Measurements from ENCODE around the gene SDK1. TPM values are rescaled to one million over a fixed set of nuclear protein-coding genes. Genes with fewer than 3 reads are reported as not detected.

The SDK1 gene
- total RNA-seq, 2 experiments from 2014 or later: 0.25 to 0.78 TPM

DNA sequence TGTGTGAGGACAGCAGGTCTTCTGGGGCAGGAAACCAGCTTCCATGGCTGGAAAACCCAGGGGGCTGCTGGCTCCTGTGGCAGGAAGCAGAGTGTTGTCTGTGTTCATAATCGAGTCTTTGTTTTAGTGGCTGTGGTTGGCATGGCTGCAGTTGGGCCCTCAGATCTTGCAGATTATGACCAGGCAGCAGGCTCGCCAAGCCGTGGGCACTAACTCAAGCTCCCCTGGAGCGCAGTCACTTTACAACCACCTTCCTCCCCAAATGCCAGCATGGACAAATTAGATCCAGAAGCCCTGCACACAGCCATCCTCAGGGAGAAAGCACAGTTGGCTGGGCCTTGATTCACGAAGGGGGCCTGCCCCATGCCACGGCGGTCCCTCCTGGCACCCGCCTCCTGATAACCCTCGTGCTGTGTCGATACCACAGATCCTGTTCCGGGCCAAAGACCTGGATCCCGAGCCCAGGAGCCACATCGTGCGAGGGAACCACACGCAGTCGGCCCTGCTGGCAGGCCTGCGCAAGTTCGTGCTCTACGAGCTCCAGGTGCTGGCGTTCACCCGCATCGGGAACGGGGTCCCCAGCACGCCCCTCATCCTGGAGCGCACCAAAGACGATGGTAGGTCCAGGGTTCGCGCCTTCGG lies 828.5 kb downstream of the SDK1 start:
- intact Hi-C loops (cut with micrococcal nuclease): no loop called here

GRCh38 chr7:4131063-4131462 lies 830.0 kb downstream of the SDK1 start:
- TF ChIP-seq CTCF (IDR thresholded peaks at IDR 0.05): no peak
- DNase-seq: no peak
- no peak overlapping the region for H3K27ac Mint-ChIP-seq
- no peak overlapping the region for H3K4me3 Mint-ChIP-seq
- H3K27me3 Mint-ChIP-seq: no peaks in the 10 kb centered on the region
- ChIA-PET POLR2A (no interaction called here), CTCF (no interaction called here)
- intact Hi-C loops (cut with micrococcal nuclease): no loop called here
- no peaks in the 10 kb centered on the region for H3K4me1 Mint-ChIP-seq (ENCODE audit: low read depth)
- no peaks in the 10 kb centered on the region for H3K9me3 Mint-ChIP-seq
- H3K36me3 Mint-ChIP-seq (ENCODE audit: low read depth): no peaks in the 10 kb centered on the region
- ATAC-seq: no peak

More for the DNA sequence above, 828.5 kb downstream of the SDK1 start:
- Mint-ChIP-seq H3K4me1 (ENCODE audit: low read depth) (no peaks in the 10 kb centered on the region), H3K4me3 (no peak overlapping the region), H3K9me3 (peaks cover 6% of the 10 kb centered on the region), H3K27ac (no peak overlapping the region), H3K36me3 (ENCODE audit: low read depth) (no peaks in the 10 kb centered on the region), H3K27me3 (peaks cover 8% of the 10 kb centered on the region)
- ChIA-PET POLR2A (no interaction called here), CTCF (no interaction called here)
- DNase-seq: no peak
- no peak for ATAC-seq
- no peak for TF ChIP-seq CTCF (IDR thresholded peaks at IDR 0.05)

DNA sequence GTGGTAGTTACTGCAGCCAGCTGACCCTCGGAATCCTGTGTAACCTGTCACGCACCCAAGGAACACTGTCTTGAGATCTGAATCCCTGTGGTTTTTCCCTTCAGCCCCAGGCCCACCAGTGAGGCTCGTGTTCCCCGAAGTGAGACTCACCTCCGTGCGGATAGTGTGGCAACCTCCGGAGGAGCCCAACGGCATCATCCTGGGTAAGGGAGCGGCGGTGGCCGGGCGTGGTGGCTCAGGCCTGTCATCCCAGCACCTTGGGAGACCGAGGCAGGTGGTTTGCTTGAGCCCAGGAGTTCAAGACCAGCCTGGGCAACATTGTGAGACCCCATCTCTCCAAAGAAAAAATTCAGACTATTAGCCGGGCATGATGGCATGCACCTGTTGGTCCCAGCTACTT lies 831.2 kb downstream of the SDK1 start:
- Mint-ChIP-seq H3K27ac (no peak overlapping the region), H3K27me3 (no peaks in the 10 kb centered on the region), H3K9me3 (no peaks in the 10 kb centered on the region), H3K4me1 (ENCODE audit: low read depth) (no peaks in the 10 kb centered on the region), H3K36me3 (ENCODE audit: low read depth) (no peaks in the 10 kb centered on the region), H3K4me3 (no peak overlapping the region)
- ATAC-seq (no peak), DNase-seq (no peak)
- ChIA-PET CTCF (no interaction called here), POLR2A (no interaction called here)
- TF ChIP-seq CTCF (IDR thresholded peaks at IDR 0.05): no peak
- intact Hi-C loops (cut with micrococcal nuclease): no loop called here

DNA sequence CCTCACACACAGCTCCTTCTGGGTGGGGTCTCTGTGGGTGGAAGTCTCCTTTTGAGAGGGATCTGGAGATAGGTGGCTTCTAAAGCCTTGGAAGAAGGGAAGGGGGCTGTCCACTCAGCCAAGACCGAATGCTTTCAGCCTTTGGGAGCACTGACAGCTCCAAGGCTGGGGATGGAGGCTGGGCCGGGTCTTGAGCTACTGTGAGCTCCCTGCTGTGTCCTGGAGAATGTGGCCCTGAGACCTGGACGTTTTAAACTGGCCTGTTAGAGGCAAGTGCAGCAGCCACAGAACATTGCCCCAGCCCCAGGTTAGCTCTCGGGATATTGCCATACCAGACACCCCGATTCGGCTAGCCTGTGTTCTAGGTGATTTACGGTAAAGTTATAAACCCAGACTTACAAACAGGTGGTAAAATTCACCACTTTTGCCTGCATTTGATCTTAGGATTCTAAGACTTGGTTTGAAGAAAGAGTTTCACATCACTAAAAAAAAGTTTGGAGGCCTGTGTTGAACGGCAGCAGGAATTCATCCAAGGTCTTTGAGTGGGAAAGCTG lies 832.5 kb downstream of the SDK1 start:
- POLR2A ChIA-PET: no interaction called here
- ATAC-seq: no peak
- intact Hi-C loops (cut with micrococcal nuclease): no loop called here
- DNase-seq: no peak
- no peaks in the 10 kb centered on the region for H3K27me3 Mint-ChIP-seq
- no peak for TF ChIP-seq CTCF (IDR thresholded peaks at IDR 0.05)
- no peak overlapping the region for H3K27ac Mint-ChIP-seq
- no peaks in the 10 kb centered on the region for H3K4me1 Mint-ChIP-seq (ENCODE audit: low read depth)
- no peaks in the 10 kb centered on the region for H3K9me3 Mint-ChIP-seq
- no peaks in the 10 kb centered on the region for H3K36me3 Mint-ChIP-seq (ENCODE audit: low read depth)
- H3K4me3 Mint-ChIP-seq: no peak overlapping the region
- CTCF ChIA-PET: no interaction called here

DNA sequence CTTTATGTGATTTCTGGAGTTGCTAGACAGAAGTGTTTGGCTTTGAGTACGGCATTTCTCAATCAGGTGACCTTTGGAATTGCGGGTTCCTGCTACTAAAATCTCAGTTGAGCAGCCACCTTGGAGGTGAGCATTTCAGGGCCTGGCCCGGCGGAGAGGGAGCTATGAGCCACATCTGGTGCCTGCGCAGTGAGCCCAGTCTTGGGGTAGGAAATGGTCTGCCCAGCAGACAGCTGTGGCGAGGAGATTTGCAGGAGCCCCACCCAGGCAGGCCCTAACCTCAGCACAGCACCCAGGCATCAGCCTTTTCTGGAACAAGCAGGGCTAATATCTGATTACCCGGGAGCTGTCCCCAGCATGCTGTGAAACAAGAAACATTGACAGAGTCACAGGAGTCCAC lies 833.2 kb downstream of the SDK1 start:
- no peak for TF ChIP-seq CTCF (IDR thresholded peaks at IDR 0.05)
- intact Hi-C loops (cut with micrococcal nuclease): no loop called here
- Mint-ChIP-seq H3K9me3 (no peaks in the 10 kb centered on the region), H3K4me3 (no peak overlapping the region), H3K27ac (no peak overlapping the region), H3K36me3 (ENCODE audit: low read depth) (no peaks in the 10 kb centered on the region), H3K4me1 (ENCODE audit: low read depth) (no peaks in the 10 kb centered on the region), H3K27me3 (no peaks in the 10 kb centered on the region)
- no peak for ATAC-seq
- CTCF ChIA-PET: no interaction called here
- no peak for DNase-seq
- POLR2A ChIA-PET: no interaction called here

Data from activated CD8-positive, alpha-beta T cell treated with anti-CD3 and anti-CD28 coated beads for 36 hours (primary cell).